Upper lobe of left lung (tissue), 4 donors: ENCODE data around the gene TCF7L2.

ENCODE experiments used
- CTCF ChIP-seq, 6 experiments: fragments of 450-650 bp in 4 of 6; fragments of 200-600 bp in 2 of 6; sonication (generic) in 2 of 6; IDR thresholded peaks; one replicate each; pipeline ENCODE4 v1.5.1; 2016 to 2019; ENCODE audit warnings: antibody characterized with exemption in 6 of 6
- EP300 ChIP-seq, 4 donors: sonication (generic); formaldehyde crosslinking; IDR thresholded peaks; one replicate each; pipeline ENCODE4 v1.5.1; 2017; ENCODE audit warnings: antibody characterized with exemption in 4 of 4, control low read depth in 2 of 4
- POLR2A ChIP-seq, 4 donors: fragments of 450-650 bp; IDR thresholded peaks; one replicate each; pipeline ENCODE4 v1.5.1; 2016 to 2017; ENCODE audit warnings: antibody characterized with exemption in 4 of 4, mild to moderate bottlenecking in 2 of 4

- no peak for TF ChIP-seq POLR2A (IDR thresholded peaks at IDR 0.05)
- TF ChIP-seq EP300 (IDR thresholded peaks at IDR 0.05) = no peak
- TF ChIP-seq CTCF (IDR thresholded peaks at IDR 0.05) = peak in 1 of 6 experiments; percentile 51
These were observed 51.0 kb downstream of the TCF7L2 start for GRCh38 chr10:113000876-113001598.
